Testis (tissue), 3 donors: ENCODE results near the gene SOAT2. TPM values are rescaled to one million over a fixed set of nuclear protein-coding genes. Genes with fewer than 3 reads are reported as not detected.

Experiments
- DNase-seq: peaks from one replicate; pipeline ENCODE4 v3.0.0-alpha.2; 2019
- H3K27ac ChIP-seq, 2 donors: fragments of 200-600 bp; sonication (generic); one replicate each; pipeline ENCODE4 v1.5.1; 2019
- H3K27me3 ChIP-seq: fragments of 200-600 bp; sonication (generic); one replicate; pipeline ENCODE4 v1.5.1; 2019
- H3K36me3 ChIP-seq: fragments of 200-600 bp; sonication (generic); one replicate; pipeline ENCODE4 v1.5.1; 2017; ENCODE audit warnings: low read depth; ENCODE audit errors: missing control alignments
- H3K4me1 ChIP-seq: fragments of 200-600 bp; sonication (generic); one replicate; pipeline ENCODE4 v1.5.1; 2019
- H3K4me3 ChIP-seq, 2 donors: fragments of 200-600 bp; sonication (generic); one replicate each; pipeline ENCODE4 v1.5.1; 2017 to 2019
- H3K9me3 ChIP-seq: fragments of 200-600 bp; sonication (generic); one replicate; pipeline ENCODE4 v1.5.1; 2017
- CTCF ChIP-seq, 3 experiments: fragments of 450-650 bp in 2 of 3; fragments of 200-600 bp in 1 of 3; sonication (generic) in 1 of 3; IDR thresholded peaks; one replicate each; pipeline ENCODE4 v1.5.1; 2016 to 2019; ENCODE audit warnings: antibody characterized with exemption in 3 of 3, mild to moderate bottlenecking in 2 of 3, moderate library complexity in 1 of 3
- POLR2A ChIP-seq: fragments of 450-650 bp; IDR thresholded peaks from one replicate; pipeline ENCODE4 v1.6.1; 2017; ENCODE audit warnings: antibody characterized with exemption, mild to moderate bottlenecking, moderate library complexity
- WGBS, 2 donors: methylation state at CpG; one replicate each; pipeline ENCODE4 v1.1.5; 2018; 5-methylcytosine and 5-hydroxymethylcytosine counted together
- intact Hi-C: fragments of 100-400 bp; cut with DNase I; formaldehyde crosslinking; loops from one replicate; pipeline ENCODE4 v1.15.1; 2023; ENCODE audit warnings: low total_unique reads
- polyA plus RNA-seq: library from polyadenylated mRNA; stranded (reverse); fragments of 350-450 nt; fragmentation: Illumina TruSeq; extraction: RNeasy Lipid Tissue Mini Kit (QIAGEN cat#74804); gene quantifications from one replicate; pipeline ENCODE4 v1.2.3, GENCODE V29; 2014; ENCODE audit warnings: low read depth, low replicate concordance; ENCODE audit not compliant: insufficient read depth
- total RNA-seq, 2 donors: library from RNA; depleted of rRNA; stranded (reverse); fragments of >200 nt; gene quantifications; one replicate each; pipeline ENCODE4 v1.2.3, GENCODE V29; 2016

SOAT2 gene
- total and polyA plus RNA-seq, 3 donors from 2014 or later = 0.19 to 0.25 TPM; not detected in 1

DNA sequence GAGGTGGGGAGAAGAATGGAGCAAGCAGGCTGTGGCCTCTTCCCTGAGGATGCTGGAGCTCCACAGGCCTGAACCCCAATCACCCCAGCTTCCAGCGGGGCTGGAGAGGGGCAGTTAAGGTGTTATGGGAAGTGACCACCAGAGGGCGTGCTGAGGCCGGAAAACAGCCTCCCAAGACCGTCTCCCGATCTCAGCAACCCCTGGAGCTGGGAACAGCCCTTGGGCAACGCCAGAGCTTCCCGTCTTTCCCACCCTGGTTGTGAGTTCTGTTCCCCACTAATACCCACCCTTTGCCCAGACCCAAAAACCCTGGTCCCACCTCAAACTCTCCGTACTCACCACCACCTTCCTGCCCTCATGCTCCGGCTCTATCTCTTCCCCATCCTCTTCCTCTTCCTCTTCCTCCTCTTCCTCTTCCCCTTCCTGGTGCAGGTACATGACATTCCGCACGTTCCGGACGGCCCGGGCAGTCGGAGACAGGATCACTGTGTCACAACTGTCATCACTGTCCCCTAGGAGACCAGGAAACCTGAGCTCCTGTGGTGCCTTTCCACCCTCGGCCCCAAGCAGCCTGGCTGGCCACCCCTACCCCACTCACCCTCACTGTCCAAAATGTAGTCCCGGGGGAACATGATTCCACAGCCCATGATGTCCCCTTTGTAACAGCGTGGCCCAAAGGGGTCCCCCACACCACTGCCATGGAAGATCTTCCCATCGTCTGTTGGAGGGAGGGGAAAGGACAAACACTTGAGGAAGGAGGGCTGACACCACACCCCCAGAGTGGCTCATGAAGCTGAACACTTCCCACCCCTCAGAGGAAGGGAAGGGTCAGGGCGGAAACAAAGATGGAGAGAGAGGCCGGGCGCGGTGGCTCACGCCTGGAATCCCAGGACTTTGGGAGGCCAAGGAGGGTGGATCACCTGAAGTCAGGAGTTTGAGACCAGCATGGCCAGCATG, 37.0 kb upstream of the SOAT2 start:
- Histone ChIP-seq H3K27me3 (no peaks in the 10 kb centered on the region), H3K9me3 (no peaks in the 10 kb centered on the region), H3K4me1 (peaks cover 90% of the 10 kb centered on the region), H3K27ac (peak overlapping the region; percentile 44 to 86), H3K4me3 (no peak overlapping the region), H3K36me3 (no peaks in the 10 kb centered on the region)
- WGBS, 2 donors = 54 to 58% methylated on average over 14 to 24 of the region's 24 CpGs
- intact Hi-C loops = no loop called here
- TF ChIP-seq CTCF (IDR thresholded peaks at IDR 0.05) = peak; percentile 90 to 93 (median 91)
- TF ChIP-seq POLR2A = no peak
- DNase-seq = peak; percentile 86

- DNase-seq = no peak
- Histone ChIP-seq H3K27ac (peak overlapping the region; percentile 50 to 86), H3K27me3 (no peaks in the 10 kb centered on the region), H3K9me3 (no peaks in the 10 kb centered on the region), H3K4me1 (peaks cover 87% of the 10 kb centered on the region), H3K36me3 (no peaks in the 10 kb centered on the region), H3K4me3 (no peak overlapping the region)
- 69 to 75% methylated on average over 6 to 7 of the region's 7 CpGs for WGBS, 2 donors
- TF ChIP-seq CTCF (IDR thresholded peaks at IDR 0.05) (no peak), POLR2A (no peak)
- intact Hi-C loops = no loop called here
These were observed 36.0 kb upstream of the SOAT2 start for GRCh38 chr12:53067074-53067992.

DNA sequence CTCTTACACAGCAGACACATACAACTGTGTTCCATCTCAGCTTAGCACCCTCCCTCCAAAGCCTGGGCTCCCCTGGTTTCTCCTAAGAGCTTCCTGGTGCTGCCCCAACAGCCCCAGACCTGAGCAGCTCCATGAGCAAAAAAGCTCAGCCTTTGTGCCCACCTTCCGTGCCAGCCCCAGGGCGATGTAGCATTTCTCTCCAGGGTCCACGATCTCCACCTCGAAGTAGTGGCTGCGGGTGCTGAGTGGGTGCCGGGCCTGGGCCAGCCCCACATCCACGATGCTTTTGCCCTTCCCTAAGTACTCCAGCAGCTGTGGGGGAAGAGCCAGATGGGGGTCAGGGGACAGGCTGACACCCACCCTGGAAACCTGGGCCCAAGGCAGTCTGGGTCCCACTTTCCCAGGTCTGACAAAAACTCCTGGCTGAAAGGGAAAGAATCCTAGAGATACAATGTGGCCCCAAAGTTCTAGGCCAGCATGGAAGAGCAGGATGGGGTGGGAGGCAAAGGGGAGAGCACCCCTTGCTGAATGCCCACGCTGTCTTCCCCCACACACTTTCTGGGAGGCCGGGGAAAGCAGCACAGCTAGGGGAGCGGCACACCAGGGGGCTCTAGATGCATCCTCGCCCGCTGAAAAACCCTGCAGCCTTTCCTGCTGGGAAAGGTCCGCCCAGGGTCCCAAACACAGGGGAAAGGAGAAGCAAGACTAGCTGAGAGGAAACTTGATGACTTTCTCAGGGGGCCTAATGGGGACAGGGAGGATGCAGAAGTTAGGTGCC, 35.1 kb upstream of the SOAT2 start:
- no peak for DNase-seq
- TF ChIP-seq CTCF (IDR thresholded peaks at IDR 0.05) = no peak
- Histone ChIP-seq H3K9me3 (no peaks in the 10 kb centered on the region), H3K4me1 (peaks cover 87% of the 10 kb centered on the region), H3K4me3 (no peak overlapping the region), H3K36me3 (no peaks in the 10 kb centered on the region), H3K27ac (peak overlapping the region; percentile 50 to 60), H3K27me3 (no peaks in the 10 kb centered on the region)
- intact Hi-C loops = no loop called here
- whole genome bisulfite sequencing, 2 donors = 63 to 73% methylated on average over 13 of the region's 13 CpGs

GRCh38 chr12:53068811-53069585, 34.3 kb upstream of the SOAT2 start:
- Histone ChIP-seq H3K4me3 (no peak overlapping the region), H3K9me3 (no peaks in the 10 kb centered on the region), H3K4me1 (peaks cover 81% of the 10 kb centered on the region), H3K27ac (peak overlapping the region; percentile 51 to 60), H3K27me3 (no peaks in the 10 kb centered on the region), H3K36me3 (no peaks in the 10 kb centered on the region)
- no peak for DNase-seq
- intact Hi-C loops = no loop called here
- TF ChIP-seq CTCF (IDR thresholded peaks at IDR 0.05) = no peak
- TF ChIP-seq POLR2A = no peak
- WGBS, 2 donors = 56 to 57% methylated on average over 15 of the region's 15 CpGs
